KMS-11 (cell line): ENCODE results near the gene CBLC.

Experiments used
- H2AFZ ChIP-seq: fragments of 200-600 bp; sonication (generic); 2 replicates; pipeline ENCODE4 v1.6.1; 2016; ENCODE audit warnings: antibody characterized with exemption, mixed run types, low read depth
- H3K27ac ChIP-seq: fragments of 200-600 bp; sonication (generic); 2 replicates; pipeline ENCODE4 v1.6.1; 2016; ENCODE audit warnings: mild to moderate bottlenecking, mixed run types
- H3K27me3 ChIP-seq: fragments of 200-600 bp; sonication (generic); 2 replicates; pipeline ENCODE4 v1.6.1; 2017; ENCODE audit warnings: mild to moderate bottlenecking, low read depth, mixed run types, moderate library complexity; ENCODE audit not compliant: insufficient read depth
- H3K36me3 ChIP-seq: fragments of 200-600 bp; sonication (generic); 2 replicates; pipeline ENCODE4 v1.6.1; 2017; ENCODE audit warnings: mild to moderate bottlenecking, mixed run types; ENCODE audit not compliant: insufficient read depth
- H3K4me1 ChIP-seq: fragments of 200-600 bp; sonication (generic); 2 replicates; pipeline ENCODE4 v1.6.1; 2016; ENCODE audit warnings: mild to moderate bottlenecking, low read depth, mixed run types; ENCODE audit not compliant: poor library complexity, severe bottlenecking
- H3K4me2 ChIP-seq: fragments of 200-600 bp; sonication (generic); 2 replicates; pipeline ENCODE4 v1.7.0; 2016; ENCODE audit warnings: mild to moderate bottlenecking, mixed run types
- H3K4me3 ChIP-seq: fragments of 200-600 bp; sonication (generic); IDR thresholded peaks from 2 replicates; pipeline ENCODE4 v1.6.1; 2017; ENCODE audit warnings: low read depth, low read length, mixed read lengths; ENCODE audit not compliant: insufficient read depth
- H3K79me2 ChIP-seq: fragments of 200-600 bp; sonication (generic); 2 replicates; pipeline ENCODE4 v1.6.1; 2016; ENCODE audit warnings: low read depth, mixed run types; ENCODE audit not compliant: insufficient read depth
- H3K9ac ChIP-seq: fragments of 200-600 bp; sonication (generic); 2 replicates; pipeline ENCODE4 v1.6.1; 2016; ENCODE audit warnings: mild to moderate bottlenecking, mixed run types
- H4K20me1 ChIP-seq: fragments of 200-600 bp; sonication (generic); 2 replicates; pipeline ENCODE4 v1.6.1; 2016; ENCODE audit warnings: mild to moderate bottlenecking, mixed run types; ENCODE audit not compliant: insufficient read depth
- TF ChIP-seq, protein P1 (sequence below): fragments of 200-600 bp; sonication (generic); conservative IDR thresholded peaks from 2 replicates; pipeline ENCODE4 v1.6.1; 2017; ENCODE audit warnings: low read depth, mild to moderate bottlenecking, antibody characterized with exemption, low read length, moderate library complexity, mixed read lengths

Gene CBLC

DNA sequence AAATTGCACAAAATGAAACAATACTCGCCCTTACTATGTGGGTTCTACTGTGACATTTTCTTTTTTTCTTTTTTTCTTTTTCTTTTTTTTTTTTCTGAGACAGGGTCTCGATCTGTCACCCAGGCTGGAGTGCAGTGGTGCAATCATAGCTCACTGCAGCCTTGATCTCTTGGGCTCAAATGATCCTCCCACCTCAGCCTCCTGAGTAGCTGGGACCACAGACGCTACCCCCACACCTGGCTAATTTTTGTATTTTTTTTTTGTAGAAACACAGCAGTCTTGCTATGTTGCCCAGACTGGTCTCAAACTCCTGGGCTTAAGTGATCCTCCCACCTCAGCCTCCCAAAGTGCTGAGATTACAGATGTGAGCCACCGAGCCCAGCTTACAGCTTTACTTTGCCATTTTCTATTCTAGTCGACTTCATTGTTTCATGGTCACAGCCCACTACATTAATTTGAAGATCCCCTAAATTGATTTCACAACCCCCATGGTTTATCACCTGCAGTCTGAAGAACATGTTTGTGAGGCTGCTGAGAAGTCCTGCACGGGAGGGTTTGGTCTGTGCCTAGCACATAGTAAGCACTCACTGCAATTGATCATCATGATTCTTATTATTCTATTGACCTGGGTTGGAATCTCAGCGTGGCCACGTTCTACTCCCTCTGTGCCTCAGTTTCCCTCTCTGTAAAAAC is 25.4 kb upstream of the CBLC start:
- TF ChIP-seq, protein P1, sequence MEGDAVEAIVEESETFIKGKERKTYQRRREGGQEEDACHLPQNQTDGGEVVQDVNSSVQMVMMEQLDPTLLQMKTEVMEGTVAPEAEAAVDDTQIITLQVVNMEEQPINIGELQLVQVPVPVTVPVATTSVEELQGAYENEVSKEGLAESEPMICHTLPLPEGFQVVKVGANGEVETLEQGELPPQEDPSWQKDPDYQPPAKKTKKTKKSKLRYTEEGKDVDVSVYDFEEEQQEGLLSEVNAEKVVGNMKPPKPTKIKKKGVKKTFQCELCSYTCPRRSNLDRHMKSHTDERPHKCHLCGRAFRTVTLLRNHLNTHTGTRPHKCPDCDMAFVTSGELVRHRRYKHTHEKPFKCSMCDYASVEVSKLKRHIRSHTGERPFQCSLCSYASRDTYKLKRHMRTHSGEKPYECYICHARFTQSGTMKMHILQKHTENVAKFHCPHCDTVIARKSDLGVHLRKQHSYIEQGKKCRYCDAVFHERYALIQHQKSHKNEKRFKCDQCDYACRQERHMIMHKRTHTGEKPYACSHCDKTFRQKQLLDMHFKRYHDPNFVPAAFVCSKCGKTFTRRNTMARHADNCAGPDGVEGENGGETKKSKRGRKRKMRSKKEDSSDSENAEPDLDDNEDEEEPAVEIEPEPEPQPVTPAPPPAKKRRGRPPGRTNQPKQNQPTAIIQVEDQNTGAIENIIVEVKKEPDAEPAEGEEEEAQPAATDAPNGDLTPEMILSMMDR: no peak
- H3K4me3 ChIP-seq: no peak overlapping the region
- peaks cover 55% of the 10 kb centered on the region for H3K79me2 ChIP-seq
- H2AFZ ChIP-seq: no peak overlapping the region
- H3K4me1 ChIP-seq: peaks cover 55% of the 10 kb centered on the region
- H3K27ac ChIP-seq: peak overlapping the region; percentile 76
- H3K27me3 ChIP-seq: no peaks in the 10 kb centered on the region
- H3K9ac ChIP-seq: peak overlapping the region; percentile 14; the same call in 1 of the 2 replicates
- peaks cover 4% of the 10 kb centered on the region; the same call in 1 of the 2 replicates for H3K36me3 ChIP-seq
- peak overlapping the region; percentile 93 for H3K4me2 ChIP-seq
- no peaks in the 10 kb centered on the region for H4K20me1 ChIP-seq

DNA sequence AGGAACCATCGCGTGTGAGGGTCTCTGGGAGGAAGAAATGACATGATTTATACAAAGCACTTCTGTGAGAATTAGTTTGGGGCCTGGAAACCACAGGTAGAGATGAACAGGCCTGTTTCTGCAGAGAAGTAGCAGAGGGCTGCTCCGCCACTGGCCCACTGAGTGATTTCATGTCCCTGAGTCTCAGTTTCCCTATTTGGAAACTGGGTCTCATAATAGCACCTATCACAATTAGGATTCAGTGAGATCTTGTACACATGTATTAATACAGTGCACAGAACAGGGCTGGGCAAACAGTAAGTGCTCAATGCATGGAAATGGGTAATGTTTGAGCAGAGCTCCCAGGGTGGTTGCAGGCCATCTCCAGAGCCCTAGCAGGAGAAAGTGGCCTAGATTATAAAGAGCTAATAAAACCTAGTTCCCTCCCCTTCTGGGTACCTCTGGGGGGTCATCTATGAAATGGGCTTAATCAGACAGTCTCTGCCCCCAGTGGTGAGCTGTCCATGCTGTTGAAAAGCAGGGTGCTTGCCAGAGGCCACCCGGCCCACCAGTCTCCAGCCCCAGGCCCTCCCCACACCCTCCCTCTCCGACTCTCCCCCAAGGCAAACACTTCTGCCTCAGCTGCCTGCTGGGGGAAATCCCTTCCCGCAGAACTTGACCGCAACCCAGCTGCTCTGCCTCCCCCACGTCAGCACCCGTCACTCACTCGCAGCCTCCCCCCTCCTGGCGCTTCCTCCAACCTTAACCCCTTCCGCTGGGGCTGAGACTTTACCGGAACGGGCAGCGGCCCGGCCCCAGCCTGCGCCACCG is 24.7 kb upstream of the CBLC start:
- no peak overlapping the region for H2AFZ ChIP-seq
- no peaks in the 10 kb centered on the region for H4K20me1 ChIP-seq
- peak overlapping the region; percentile 93 for H3K4me2 ChIP-seq
- peaks cover 4% of the 10 kb centered on the region; the same call in 1 of the 2 replicates for H3K36me3 ChIP-seq
- H3K27me3 ChIP-seq: no peaks in the 10 kb centered on the region
- H3K4me1 ChIP-seq: peaks cover 55% of the 10 kb centered on the region
- H3K9ac ChIP-seq: peak overlapping the region; percentile 14; the same call in 1 of the 2 replicates
- TF ChIP-seq, protein P1: no peak; the same call in 1 of the 2 replicates
- peak overlapping the region; percentile 76 for H3K27ac ChIP-seq
- H3K79me2 ChIP-seq: peaks cover 55% of the 10 kb centered on the region
- H3K4me3 ChIP-seq: no peak overlapping the region

DNA sequence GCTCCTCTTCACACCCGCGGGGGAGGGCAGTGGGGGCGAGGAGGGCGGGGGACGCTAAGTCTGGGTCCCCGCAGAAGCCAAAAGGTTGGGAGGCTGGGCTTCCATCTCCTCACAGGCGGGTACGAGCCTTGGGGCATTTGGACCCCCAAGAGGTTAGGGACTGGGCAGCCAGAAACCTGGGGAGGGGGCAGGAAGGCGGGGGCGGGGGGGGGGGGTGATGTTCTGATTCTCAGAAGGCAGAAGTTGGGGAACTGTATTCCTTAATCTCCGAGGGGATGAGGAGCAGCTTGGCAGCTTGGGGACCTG is 24.1 kb upstream of the CBLC start:
- Histone ChIP-seq H3K79me2 (peaks cover 55% of the 10 kb centered on the region), H3K36me3 (peaks cover 4% of the 10 kb centered on the region; the same call in 1 of the 2 replicates), H2AFZ (no peak overlapping the region), H4K20me1 (no peaks in the 10 kb centered on the region), H3K27ac (peak overlapping the region; percentile 85), H3K4me1 (peaks cover 55% of the 10 kb centered on the region), H3K4me2 (peak overlapping the region; percentile 100; the same call in 1 of the 2 replicates), H3K9ac (peak overlapping the region; percentile 77; the same call in 1 of the 2 replicates), H3K4me3 (no peak overlapping the region), H3K27me3 (no peaks in the 10 kb centered on the region)
- TF ChIP-seq, protein P1: no peak

DNA sequence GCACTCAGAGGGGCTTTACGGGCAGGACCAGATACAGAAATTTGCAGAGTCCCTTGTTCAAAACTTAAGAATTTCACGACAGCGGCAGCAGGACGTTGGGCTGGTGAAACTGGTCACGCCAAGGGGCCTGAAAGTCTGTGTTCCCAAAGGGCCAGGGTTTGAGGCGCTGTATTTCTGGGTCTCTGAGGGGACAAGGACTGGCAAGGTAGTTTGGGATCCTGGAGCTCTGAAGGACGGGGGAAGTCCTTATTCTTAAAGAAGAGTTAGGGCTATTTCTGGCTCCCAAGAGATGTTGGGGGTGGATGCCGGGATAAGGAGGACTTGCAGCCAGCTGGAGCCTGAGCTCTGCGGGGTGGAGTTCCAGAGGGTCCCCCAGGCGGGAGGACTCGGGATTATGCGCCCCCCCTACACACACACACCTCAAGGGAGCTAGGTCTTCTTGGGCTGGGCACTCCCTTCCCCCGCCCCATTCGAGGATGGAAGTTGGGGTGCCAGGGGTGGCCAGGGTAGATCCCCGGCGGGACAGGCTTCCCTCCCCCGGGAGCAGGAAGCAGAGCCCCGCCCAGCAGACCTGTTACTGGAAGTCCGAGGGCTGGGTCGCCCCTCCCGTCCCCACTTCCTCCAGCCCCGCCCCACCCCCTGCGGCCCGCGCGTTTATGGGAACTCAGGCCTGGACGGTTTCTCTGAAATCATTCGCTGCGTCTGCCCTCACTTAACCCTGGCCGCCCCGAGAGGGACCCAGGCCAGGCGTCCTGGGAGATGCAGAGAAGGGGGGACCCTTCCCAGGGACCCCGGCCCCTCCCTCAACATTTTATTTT is 23.5 kb upstream of the CBLC start:
- Histone ChIP-seq H3K9ac (peak overlapping the region; percentile 77), H3K4me2 (peak overlapping the region; percentile 100), H3K27me3 (no peaks in the 10 kb centered on the region), H3K79me2 (peaks cover 52% of the 10 kb centered on the region), H3K4me1 (peaks cover 57% of the 10 kb centered on the region), H3K4me3 (no peak overlapping the region), H3K27ac (peak overlapping the region; percentile 85), H4K20me1 (no peaks in the 10 kb centered on the region), H2AFZ (peak overlapping the region; percentile 41), H3K36me3 (peaks cover 4% of the 10 kb centered on the region; the same call in 1 of the 2 replicates)
- TF ChIP-seq, protein P1: no peak
